ENCODE results near the gene TRIM69. TPM values are rescaled to one million over a fixed set of nuclear protein-coding genes. Genes with fewer than 3 reads are reported as not detected.

TRIM69 gene
- total and polyA plus RNA-seq, 4 donors, result 11.2 to 26.4 (median 17.2) TPM

DNA sequence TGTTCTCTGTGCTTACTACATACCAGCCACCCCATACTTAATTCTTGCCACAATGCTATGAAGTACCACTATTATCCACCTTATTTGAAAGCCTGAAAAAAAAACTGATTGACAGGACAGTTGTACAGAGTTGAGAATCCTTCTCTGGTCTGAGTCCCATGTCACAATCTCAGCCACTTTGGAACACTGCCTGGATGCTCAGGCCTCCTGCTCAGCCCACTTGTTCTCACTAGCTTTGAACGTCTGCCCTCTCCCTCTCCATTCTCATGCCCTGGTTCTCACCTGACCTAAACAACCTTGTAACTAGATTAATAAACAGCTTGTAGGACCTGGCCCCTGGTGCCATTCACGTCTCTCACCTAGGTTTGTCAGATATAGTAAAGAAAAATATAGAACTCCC lies 53.9 kb downstream of the TRIM69 start:
- no peak overlapping the region for H3K4me3 ChIP-seq
- ATAC-seq (ENCODE audit: insufficient read depth, low FRiP score), result no peak
- H3K27me3 ChIP-seq (ENCODE audit: control insufficient read depth in 3 of 3, insufficient read depth in 3 of 3, low read length in 2 of 3), result peaks cover 0 to 12% (median 0%) of the 10 kb centered on the region in 3 donors
- WGBS, 2 donors, result 71 to 81% methylated on average over 2 of the region's 2 CpGs
- H3K4me1 ChIP-seq (ENCODE audit: control insufficient read depth in 5 of 5, insufficient read depth in 5 of 5, low read length in 5 of 5), result no peaks in the 10 kb centered on the region
- H3K9ac ChIP-seq (ENCODE audit: insufficient read depth in 1 of 2, low read length in 2 of 2), result no peak overlapping the region
- no peak overlapping the region for H3K27ac ChIP-seq (ENCODE audit: low read depth in 1 of 2, low read length in 1 of 2)
- no peak for TF ChIP-seq CTCF (IDR thresholded peaks at IDR 0.05; ENCODE audit: control extremely low read depth, extremely low read depth)
- no peaks in the 10 kb centered on the region for H3K36me3 ChIP-seq (ENCODE audit: control insufficient read depth in 4 of 4, insufficient read depth in 4 of 4, low read length in 4 of 4)
- H3K9me3 ChIP-seq (ENCODE audit: control insufficient read depth in 4 of 4, insufficient read depth in 3 of 4, low read length in 3 of 4), result no peaks in the 10 kb centered on the region
- no peak for DNase-seq

DNA sequence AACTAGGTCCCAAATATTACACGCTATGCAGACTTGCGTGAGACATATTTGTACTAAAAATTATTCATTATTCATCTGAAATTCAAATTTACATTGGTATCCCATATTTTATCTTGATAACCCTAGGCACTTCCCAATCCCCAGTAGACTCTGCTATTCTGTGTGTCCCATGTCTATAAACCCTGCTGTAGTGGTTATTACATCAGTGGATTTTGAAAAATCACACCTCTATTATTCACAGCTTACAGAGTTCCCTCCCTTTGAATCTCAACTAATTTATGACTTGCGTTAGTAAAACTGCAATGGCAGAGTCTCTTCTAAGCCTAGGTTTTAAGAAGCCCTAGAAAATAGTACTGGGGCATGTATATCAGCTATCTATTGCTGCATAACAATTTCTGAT lies 54.3 kb downstream of the TRIM69 start:
- Histone ChIP-seq H3K36me3 (ENCODE audit: control insufficient read depth in 4 of 4, insufficient read depth in 4 of 4, low read length in 4 of 4) (no peaks in the 10 kb centered on the region), H3K27ac (ENCODE audit: low read depth in 1 of 2, low read length in 1 of 2) (no peak overlapping the region), H3K4me1 (ENCODE audit: control insufficient read depth in 5 of 5, insufficient read depth in 5 of 5, low read length in 5 of 5) (no peaks in the 10 kb centered on the region), H3K9ac (ENCODE audit: insufficient read depth in 1 of 2, low read length in 2 of 2) (no peak overlapping the region), H3K27me3 (ENCODE audit: control insufficient read depth in 3 of 3, insufficient read depth in 3 of 3, low read length in 2 of 3) (peaks cover 0 to 12% (median 0%) of the 10 kb centered on the region in 3 donors), H3K9me3 (ENCODE audit: control insufficient read depth in 4 of 4, insufficient read depth in 3 of 4, low read length in 3 of 4) (no peaks in the 10 kb centered on the region), H3K4me3 (no peak overlapping the region)
- WGBS, 2 donors, result 96 to 98% methylated on average over 3 of the region's 3 CpGs
- TF ChIP-seq CTCF (IDR thresholded peaks at IDR 0.05; ENCODE audit: control extremely low read depth, extremely low read depth), result no peak
- DNase-seq (no peak), ATAC-seq (ENCODE audit: insufficient read depth, low FRiP score) (no peak)

DNA sequence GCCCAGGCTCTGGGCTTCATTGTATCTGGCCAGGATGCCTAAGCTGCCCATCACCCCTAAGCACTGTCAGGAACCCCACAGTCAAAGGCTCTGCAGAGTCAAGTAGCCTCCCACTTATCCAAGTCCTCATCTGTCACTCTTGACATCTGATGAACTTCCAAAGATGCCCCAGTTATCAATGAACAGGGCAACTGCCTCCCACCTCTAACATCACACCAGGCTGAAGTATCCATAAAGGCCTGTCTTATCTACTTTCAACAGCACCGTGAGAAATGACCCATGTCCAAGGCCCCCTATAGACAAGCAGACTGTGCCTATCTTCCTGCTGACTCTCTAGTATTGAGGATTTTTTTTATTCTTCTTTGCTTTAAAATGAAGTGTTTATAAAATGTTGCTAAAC lies 56.4 kb downstream of the TRIM69 start:
- no peak overlapping the region for H3K27ac ChIP-seq (ENCODE audit: low read depth in 1 of 2, low read length in 1 of 2)
- H3K4me3 ChIP-seq, result no peak overlapping the region
- H3K36me3 ChIP-seq (ENCODE audit: control insufficient read depth in 4 of 4, insufficient read depth in 4 of 4, low read length in 4 of 4), result no peaks in the 10 kb centered on the region
- ATAC-seq (ENCODE audit: insufficient read depth, low FRiP score) (no peak), DNase-seq (no peak)
- no peaks in the 10 kb centered on the region for H3K4me1 ChIP-seq (ENCODE audit: control insufficient read depth in 5 of 5, insufficient read depth in 5 of 5, low read length in 5 of 5)
- H3K9me3 ChIP-seq (ENCODE audit: control insufficient read depth in 4 of 4, insufficient read depth in 3 of 4, low read length in 3 of 4), result no peaks in the 10 kb centered on the region
- H3K9ac ChIP-seq (ENCODE audit: insufficient read depth in 1 of 2, low read length in 2 of 2), result no peak overlapping the region
- peaks cover 0 to 7% (median 0%) of the 10 kb centered on the region in 3 donors for H3K27me3 ChIP-seq (ENCODE audit: control insufficient read depth in 3 of 3, insufficient read depth in 3 of 3, low read length in 2 of 3)
- 66 to 83% methylated on average over 1 of the region's 1 CpG for whole genome bisulfite sequencing, 2 donors
- no peak for TF ChIP-seq CTCF (IDR thresholded peaks at IDR 0.05; ENCODE audit: control extremely low read depth, extremely low read depth)

DNA sequence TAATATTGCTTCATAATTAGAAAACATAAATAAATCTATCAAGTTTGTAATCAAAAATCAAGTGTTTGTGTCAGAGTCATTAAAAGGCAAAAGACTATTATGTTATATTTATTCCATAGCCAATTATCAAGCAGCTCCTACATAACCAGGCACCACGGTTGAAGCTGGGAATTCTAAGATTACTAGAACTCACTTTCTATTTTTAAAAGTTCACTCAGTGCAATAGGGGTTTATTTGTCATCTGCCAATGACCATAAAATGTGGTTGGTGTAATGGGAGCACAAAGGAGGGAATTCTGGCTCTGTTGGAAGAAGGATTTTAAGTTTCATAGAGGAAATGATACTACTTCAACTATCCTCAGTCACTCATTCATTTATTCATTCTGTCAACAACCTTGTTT lies 57.7 kb downstream of the TRIM69 start:
- WGBS, 2 donors, result 71 to 76% methylated on average over 1 of the region's 1 CpG
- no peak overlapping the region for H3K27ac ChIP-seq (ENCODE audit: low read depth in 1 of 2, low read length in 1 of 2)
- no peak overlapping the region for H3K4me3 ChIP-seq
- ATAC-seq (ENCODE audit: insufficient read depth, low FRiP score) (no peak), DNase-seq (no peak)
- no peak overlapping the region for H3K9ac ChIP-seq (ENCODE audit: insufficient read depth in 1 of 2, low read length in 2 of 2)
- H3K4me1 ChIP-seq (ENCODE audit: control insufficient read depth in 5 of 5, insufficient read depth in 5 of 5, low read length in 5 of 5), result peaks cover 0 to 5% (median 0%) of the 10 kb centered on the region in 5 donors
- TF ChIP-seq CTCF (IDR thresholded peaks at IDR 0.05; ENCODE audit: control extremely low read depth, extremely low read depth), result no peak
- H3K36me3 ChIP-seq (ENCODE audit: control insufficient read depth in 4 of 4, insufficient read depth in 4 of 4, low read length in 4 of 4), result no peaks in the 10 kb centered on the region
- H3K9me3 ChIP-seq (ENCODE audit: control insufficient read depth in 4 of 4, insufficient read depth in 3 of 4, low read length in 3 of 4), result no peaks in the 10 kb centered on the region
- H3K27me3 ChIP-seq (ENCODE audit: control insufficient read depth in 3 of 3, insufficient read depth in 3 of 3, low read length in 2 of 3), result peaks cover 0 to 4% (median 0%) of the 10 kb centered on the region in 3 donors

All from lung (tissue), 12 donors.